GM20000 (cell line): ENCODE data around the gene LRP5.
A peak's percentile ranks its signal among the peaks of the same experiment; 100 is the strongest.
"Not testable (repeated sequence)": the region's sequence is repeated elsewhere in the genome, so short reads cannot be mapped to it uniquely, and the experiment has no call there.

Source experiments
- DNase-seq: peaks from one replicate; pipeline ENCODE4 v3.0.0; 2012; ENCODE audit warnings: low spot score
- CTCF ChIP-seq: IDR thresholded peaks from 2 replicates; pipeline ENCODE4 v1.5.1; 2012; ENCODE audit warnings: mild to moderate bottlenecking, control low read depth; ENCODE audit errors: extremely low read depth, missing control alignments

LRP5 gene

GRCh38 chr11:68297494-68297811, 14.9 kb upstream of the LRP5 start:
- no peak for TF ChIP-seq CTCF
- no peak for DNase-seq

GRCh38 chr11:68297812-68298658, 14.4 kb upstream of the LRP5 start:
- TF ChIP-seq CTCF: peak; percentile 97
- peak; percentile 81 for DNase-seq

DNA sequence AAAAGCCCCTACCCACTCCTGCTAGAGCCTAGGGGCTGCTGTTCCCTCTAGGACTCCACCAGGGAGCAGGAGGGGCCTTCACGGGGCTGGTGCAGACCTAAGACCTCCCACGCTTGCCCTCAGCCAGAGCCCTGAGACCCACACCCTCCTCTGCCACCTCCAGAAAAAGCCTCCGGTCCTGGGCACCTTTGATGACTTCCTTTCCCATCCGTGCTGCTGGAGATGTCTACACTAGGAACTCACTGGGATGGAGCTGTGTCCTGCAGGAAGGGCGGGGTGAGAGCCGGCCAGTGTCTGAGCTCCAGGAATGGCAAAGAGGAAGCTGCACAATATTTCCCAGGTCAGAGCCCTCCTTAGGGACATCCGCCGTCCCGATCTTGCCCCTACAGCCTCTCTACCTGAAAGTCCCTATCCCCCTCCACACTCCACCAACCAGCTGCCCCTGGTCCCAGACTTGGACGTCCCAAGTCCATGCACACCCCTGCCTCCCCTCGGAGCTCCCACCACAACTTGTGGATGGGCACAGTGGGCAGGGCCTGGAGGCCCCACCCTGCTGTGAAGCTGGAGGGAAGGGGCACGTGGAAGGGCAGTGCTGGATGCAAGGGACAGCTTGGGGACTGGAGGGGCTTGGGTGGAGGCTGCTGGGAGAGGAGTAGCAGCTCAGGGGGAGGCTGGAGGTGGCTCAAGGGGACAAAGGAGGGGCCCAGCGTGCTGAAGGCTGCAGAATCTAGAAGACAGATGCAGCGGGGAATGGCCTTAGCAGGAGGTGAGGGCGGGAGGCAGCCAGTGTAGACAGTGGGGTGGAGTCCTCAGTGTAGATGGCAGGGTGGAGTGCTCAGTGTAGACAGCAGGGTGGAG, 13.5 kb upstream of the LRP5 start:
- no peak for DNase-seq
- TF ChIP-seq CTCF: no peak

GRCh38 chr11:68299517-68299879, 12.9 kb upstream of the LRP5 start:
- not testable (repeated sequence) for DNase-seq

DNA sequence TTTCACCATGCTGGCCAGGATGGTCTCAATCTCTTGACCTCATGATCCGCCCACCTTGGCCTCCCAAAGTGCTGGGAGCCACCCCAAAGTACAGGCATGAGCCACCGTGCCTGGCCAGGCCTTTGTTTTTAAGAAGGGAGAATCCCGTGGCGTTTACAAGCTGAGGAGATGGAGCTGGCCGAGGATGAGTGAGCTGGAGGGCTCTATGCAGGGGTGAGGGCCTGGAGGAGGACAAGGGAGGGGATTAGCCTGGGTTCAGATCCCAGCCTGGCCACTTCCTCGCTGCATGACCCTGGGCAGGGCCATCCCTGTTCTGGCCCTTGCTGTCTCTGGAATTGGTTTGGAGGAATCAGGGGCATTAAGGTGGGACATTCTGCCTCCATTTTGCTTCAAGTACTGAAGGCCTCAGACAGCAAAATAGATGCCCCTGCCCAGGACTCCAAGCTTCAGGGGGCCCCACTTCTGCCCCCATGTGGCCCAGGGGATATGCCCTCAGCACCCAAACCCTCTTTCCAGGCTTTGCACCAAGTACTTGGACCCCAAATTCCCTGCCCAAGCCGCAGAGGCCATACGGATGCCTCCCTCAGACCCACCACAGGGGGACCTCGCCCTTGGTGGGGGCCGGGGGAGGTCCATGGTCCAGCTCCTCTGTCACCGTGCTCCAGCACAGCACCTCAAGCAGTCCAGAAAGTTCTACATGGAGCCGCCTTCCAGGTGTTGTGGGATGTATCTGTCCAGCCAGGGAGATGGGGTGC, 12.1 kb upstream of the LRP5 start:
- DNase-seq: no peak
- TF ChIP-seq CTCF: no peak

DNA sequence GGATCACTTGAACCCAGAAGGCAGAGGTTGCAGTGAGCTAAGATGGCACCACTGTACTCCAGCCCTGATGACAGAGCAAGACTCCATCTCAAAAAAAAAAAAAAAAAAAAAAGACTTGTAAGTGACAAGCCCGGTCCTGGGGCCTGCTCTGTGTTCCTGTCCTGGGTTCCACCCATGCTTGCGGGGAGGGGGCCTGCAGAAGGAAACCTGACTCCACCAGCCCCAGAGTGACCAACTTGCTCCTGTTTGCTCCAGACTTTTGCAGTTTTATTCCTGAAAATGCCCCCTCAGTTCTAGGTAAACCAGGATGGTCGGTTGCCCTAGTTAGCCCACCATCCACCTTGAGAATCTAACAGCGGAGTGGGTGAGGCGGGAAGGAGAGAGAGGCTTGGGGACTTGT, 10.1 kb upstream of the LRP5 start:
- TF ChIP-seq CTCF: no peak
- DNase-seq: no peak

- no peak for TF ChIP-seq CTCF
- no peak for DNase-seq
Measured at GRCh38 chr11:68302670-68303069, 9.7 kb upstream of the LRP5 start.
